Loucy (cell line): ENCODE measurements around the gene USP15.

Experiments
- H2AFZ ChIP-seq: fragments of 200-600 bp; sonication (generic); 2 replicates; pipeline ENCODE4 v1.6.0; 2016; ENCODE audit warnings: antibody characterized with exemption, mild to moderate bottlenecking, low read length, moderate library complexity
- H3F3A ChIP-seq: fragments of 200-600 bp; 2 replicates; pipeline ENCODE4 v1.6.0; 2016; ENCODE audit warnings: antibody characterized with exemption, low read depth, mild to moderate bottlenecking
- H3K27me3 ChIP-seq: fragments of 200-600 bp; sonication (generic); 2 replicates; pipeline ENCODE4 v1.6.1; 2014; ENCODE audit warnings: low read length, mild to moderate bottlenecking; ENCODE audit not compliant: insufficient read depth, poor library complexity, severe bottlenecking
- H3K36me3 ChIP-seq: fragments of 200-600 bp; sonication (generic); 2 replicates; pipeline ENCODE4 v1.6.1; 2016; ENCODE audit warnings: low read length; ENCODE audit not compliant: insufficient read depth
- H3K4me1 ChIP-seq: fragments of 200-600 bp; sonication (generic); 2 replicates; pipeline ENCODE4 v1.5.1; 2014; ENCODE audit warnings: low read length, mild to moderate bottlenecking; ENCODE audit not compliant: insufficient read depth, poor library complexity, severe bottlenecking
- H3K4me2 ChIP-seq: fragments of 200-600 bp; sonication (generic); 2 replicates; pipeline ENCODE4 v1.6.0; 2014; ENCODE audit warnings: antibody characterized with exemption, low read length, low read depth, mild to moderate bottlenecking; ENCODE audit not compliant: poor library complexity, severe bottlenecking
- H3K4me3 ChIP-seq: fragments of 200-600 bp; sonication (generic); 2 replicates; pipeline ENCODE4 v1.5.1; 2014; ENCODE audit warnings: low read length, mild to moderate bottlenecking, mixed read lengths; ENCODE audit not compliant: poor library complexity, severe bottlenecking
- H3K79me2 ChIP-seq: fragments of 200-600 bp; sonication (generic); 2 replicates; pipeline ENCODE4 v1.6.1; 2014; ENCODE audit warnings: low read length; ENCODE audit not compliant: insufficient read depth
- H3K9ac ChIP-seq: fragments of 200-600 bp; sonication (generic); 2 replicates; pipeline ENCODE4 v1.6.0; 2014; ENCODE audit warnings: mild to moderate bottlenecking, low read depth, low read length, moderate library complexity; ENCODE audit not compliant: poor library complexity, severe bottlenecking
- H3K9me2 ChIP-seq: fragments of 200-600 bp; sonication (generic); replicated peaks from 2 replicates; pipeline ENCODE4 v1.6.1; 2016; ENCODE audit warnings: low read depth, low read length, mixed read lengths
- H3K9me3 ChIP-seq: fragments of 200-600 bp; sonication (generic); 2 replicates; pipeline ENCODE4 v1.6.1; 2014; ENCODE audit warnings: mild to moderate bottlenecking, antibody characterized with exemption, low read length, low read depth; ENCODE audit not compliant: insufficient read depth
- H4K20me1 ChIP-seq: fragments of 200-600 bp; sonication (generic); 2 replicates; pipeline ENCODE4 v1.6.0; 2014; ENCODE audit warnings: antibody characterized with exemption, low read length, mild to moderate bottlenecking; ENCODE audit not compliant: insufficient read depth, poor library complexity, severe bottlenecking
- CTCF ChIP-seq: fragments of 200-600 bp; sonication (generic); conservative IDR thresholded peaks from 2 replicates; pipeline ENCODE4 v1.5.1; 2014; ENCODE audit warnings: mild to moderate bottlenecking, antibody characterized with exemption, low read length
- EZH2phosphoT487 ChIP-seq: fragments of 200-600 bp; IDR thresholded peaks from 2 replicates; pipeline ENCODE4 v1.6.1; 2018; ENCODE audit warnings: antibody characterized with exemption, mild to moderate bottlenecking, moderate library complexity, borderline replicate concordance

Gene USP15

GRCh38 chr12:62294378-62294777 is 34.2 kb downstream of the USP15 start:
- Histone ChIP-seq H3K9me3 (peaks cover 3% of the 10 kb centered on the region; the same call in 1 of the 2 replicates), H3K4me2 (no peak overlapping the region), H3K36me3 (peaks cover 49% of the 10 kb centered on the region), H3K27me3 (no peaks in the 10 kb centered on the region), H4K20me1 (peaks cover 29% of the 10 kb centered on the region), H3K79me2 (peaks cover 94% of the 10 kb centered on the region), H3K9me2 (no peaks in the 10 kb centered on the region), H3K4me1 (peaks cover 8% of the 10 kb centered on the region), H3F3A (no peaks in the 10 kb centered on the region), H2AFZ (no peak overlapping the region), H3K9ac (no peak overlapping the region), H3K4me3 (no peak overlapping the region)
- TF ChIP-seq EZH2phosphoT487 (no peak), CTCF (no peak)

GRCh38 chr12:62296001-62296400 is 35.8 kb downstream of the USP15 start:
- H3F3A ChIP-seq, result no peaks in the 10 kb centered on the region
- peaks cover 1% of the 10 kb centered on the region; the same call in 1 of the 2 replicates for H3K9me3 ChIP-seq
- TF ChIP-seq CTCF (no peak), EZH2phosphoT487 (no peak)
- no peak overlapping the region for H3K4me2 ChIP-seq
- no peak overlapping the region for H3K4me3 ChIP-seq
- no peaks in the 10 kb centered on the region for H3K9me2 ChIP-seq
- H3K79me2 ChIP-seq, result peaks cover 93% of the 10 kb centered on the region
- H4K20me1 ChIP-seq, result peaks cover 34% of the 10 kb centered on the region
- no peak overlapping the region for H3K9ac ChIP-seq
- H3K4me1 ChIP-seq, result peaks cover 8% of the 10 kb centered on the region
- H3K27me3 ChIP-seq, result no peaks in the 10 kb centered on the region
- no peak overlapping the region for H2AFZ ChIP-seq
- H3K36me3 ChIP-seq, result peaks cover 53% of the 10 kb centered on the region

GRCh38 chr12:62297321-62297720 is 37.1 kb downstream of the USP15 start:
- TF ChIP-seq CTCF (no peak), EZH2phosphoT487 (no peak)
- H3K79me2 ChIP-seq, result peaks cover 92% of the 10 kb centered on the region
- H3K4me2 ChIP-seq, result no peak overlapping the region
- no peaks in the 10 kb centered on the region for H3F3A ChIP-seq
- H2AFZ ChIP-seq, result no peak overlapping the region
- H4K20me1 ChIP-seq, result peaks cover 43% of the 10 kb centered on the region
- H3K4me1 ChIP-seq, result peaks cover 4% of the 10 kb centered on the region
- H3K9ac ChIP-seq, result no peak overlapping the region
- no peak overlapping the region for H3K4me3 ChIP-seq
- peaks cover 54% of the 10 kb centered on the region for H3K36me3 ChIP-seq
- no peaks in the 10 kb centered on the region for H3K27me3 ChIP-seq
- no peaks in the 10 kb centered on the region for H3K9me2 ChIP-seq
- no peaks in the 10 kb centered on the region for H3K9me3 ChIP-seq
